BLaER1 (cell line): ENCODE results near the gene TBC1D22A.

ENCODE experiments used
- H3K27ac ChIP-seq: shearing (Covaris generic); formaldehyde crosslinking; 2 replicates; pipeline ENCODE4 v1.8.1; 2022
- H3K27me3 ChIP-seq: shearing (Covaris generic); formaldehyde crosslinking; 2 replicates; pipeline ENCODE4 v1.8.1; 2022
- H3K36me3 ChIP-seq: shearing (Covaris generic); formaldehyde crosslinking; 2 replicates; pipeline ENCODE4 v1.8.1; 2022
- H3K4me1 ChIP-seq: shearing (Covaris generic); formaldehyde crosslinking; 2 replicates; pipeline ENCODE4 v1.8.1; 2022
- H3K4me2 ChIP-seq: shearing (Covaris generic); formaldehyde crosslinking; 2 replicates; pipeline ENCODE4 v1.8.1; 2022
- H3K4me3 ChIP-seq: shearing (Covaris generic); formaldehyde crosslinking; 2 replicates; pipeline ENCODE4 v1.8.1; 2022
- H3K9ac ChIP-seq: shearing (Covaris generic); formaldehyde crosslinking; 2 replicates; pipeline ENCODE4 v1.8.1; 2022
- H3K9me3 ChIP-seq: shearing (Covaris generic); formaldehyde crosslinking; 2 replicates; pipeline ENCODE4 v1.8.1; 2022
- H4K20me1 ChIP-seq: shearing (Covaris generic); formaldehyde crosslinking; 2 replicates; pipeline ENCODE4 v1.8.1; 2022
- Cebpa-rat ChIP-seq: shearing (Covaris generic); IDR thresholded peaks from 2 replicates; pipeline ENCODE4 v1.8.1; 2022

The TBC1D22A gene

DNA sequence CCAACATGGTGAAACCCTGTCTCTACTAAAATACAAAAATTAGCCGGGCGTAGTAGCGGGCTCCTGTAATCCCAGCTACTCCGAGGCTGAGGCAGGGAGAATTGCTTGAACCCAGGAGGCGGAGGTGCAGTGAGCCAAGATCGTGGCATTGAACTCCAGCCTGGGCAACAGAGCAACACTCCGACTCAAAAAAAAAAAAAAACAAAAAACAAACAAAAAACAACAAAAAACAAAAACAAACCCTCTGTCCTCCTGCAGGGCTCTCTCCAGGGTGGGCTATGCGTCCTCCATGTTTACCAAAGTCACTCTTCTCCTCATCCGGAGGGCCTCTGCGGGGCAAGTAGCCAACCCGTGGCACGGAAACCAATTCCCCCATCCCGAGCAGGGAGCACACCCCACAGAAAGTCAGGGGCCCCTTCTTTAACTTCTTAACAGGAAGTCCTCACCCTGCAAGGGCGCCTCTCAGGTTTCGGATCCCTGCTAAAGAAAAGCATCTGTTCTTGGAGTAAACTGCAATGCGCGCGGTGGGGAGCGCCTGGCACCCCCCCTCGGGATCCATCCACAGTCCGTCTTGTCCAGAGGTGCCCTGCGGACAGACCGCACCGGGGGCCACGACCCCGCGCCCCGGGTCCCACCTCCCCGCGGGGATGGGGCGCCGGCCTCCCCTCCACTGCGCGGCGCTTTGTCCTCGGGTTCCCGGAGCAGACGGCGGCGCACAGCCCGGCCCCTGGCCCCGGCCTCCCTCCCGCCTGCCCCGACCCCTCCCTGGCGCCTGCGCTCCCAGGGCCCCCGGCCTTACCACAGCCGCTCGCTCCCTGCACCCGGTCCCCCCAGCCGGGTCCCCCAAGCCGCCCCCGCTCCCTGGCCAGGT lies 25.1 kb upstream of the TBC1D22A start:
- Histone ChIP-seq H3K27ac (peak overlapping the region; percentile 95), H3K4me3 (peak overlapping the region; percentile 82), H3K27me3 (no peaks in the 10 kb centered on the region), H4K20me1 (peaks cover 50% of the 10 kb centered on the region), H3K36me3 (no peaks in the 10 kb centered on the region), H3K9ac (peak overlapping the region; percentile 90), H3K4me1 (peaks cover 75% of the 10 kb centered on the region), H3K9me3 (no peaks in the 10 kb centered on the region), H3K4me2 (peak overlapping the region; percentile 98)
- no peak for TF ChIP-seq Cebpa-rat

DNA sequence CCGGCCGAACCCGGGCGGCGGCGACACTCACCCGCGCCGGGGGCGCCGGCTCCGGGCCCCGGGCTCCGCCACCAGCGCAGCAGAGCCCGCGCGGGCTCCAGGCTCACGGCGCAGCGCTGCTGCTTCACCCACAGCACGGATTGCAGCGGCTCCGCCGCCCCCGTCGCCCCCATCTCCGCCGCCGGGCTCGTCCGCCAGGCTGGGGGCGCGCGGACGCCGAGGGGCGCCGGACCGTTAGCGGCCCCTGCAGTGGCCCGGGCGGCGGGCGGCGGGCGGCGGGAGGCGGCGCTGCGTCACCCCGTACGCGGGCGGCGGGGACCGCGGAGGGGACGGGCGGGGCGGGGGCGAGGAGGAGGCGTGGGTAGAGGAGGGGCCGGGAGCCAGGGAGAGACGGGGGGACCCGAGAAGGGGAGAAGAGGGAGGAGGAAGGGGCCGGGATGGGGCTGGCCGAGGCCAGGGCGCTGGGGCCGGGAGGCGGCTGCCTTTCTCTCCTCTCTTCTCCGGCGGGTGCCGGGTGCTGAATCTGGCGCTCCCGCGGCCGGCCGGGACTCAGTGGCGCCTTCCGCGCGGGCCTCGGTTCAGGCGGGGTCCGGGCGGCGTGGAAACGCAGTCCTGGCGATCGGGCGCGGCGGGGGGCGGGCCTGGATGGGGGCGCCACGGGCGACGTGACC lies 24.3 kb upstream of the TBC1D22A start, which contains the start of gene CERK:
Gene CERK (minus strand): TSS at position 277 of the 671 bp plus-strand sequence. CDS start 104 bp downstream, at position 173.
- H3K9ac ChIP-seq, result peak within 1 kb of the TSS; percentile 90
- peaks cover 67% of the 10 kb centered on the region for H3K4me1 ChIP-seq
- peak within 1 kb of the TSS; percentile 82 for H3K4me3 ChIP-seq
- no peaks in the 10 kb centered on the region for H3K27me3 ChIP-seq
- H3K36me3 ChIP-seq, result no peaks in the 10 kb centered on the region
- 0 out of 2 replicates have a peak, but pooled peaks cover 4% of the 10 kb centered on the region for H3K9me3 ChIP-seq
- H3K27ac ChIP-seq, result peak within 1 kb of the TSS; percentile 95
- peak within 1 kb of the TSS; percentile 98 for H3K4me2 ChIP-seq
- TF ChIP-seq Cebpa-rat, result no peak
- peaks cover 42% of the 10 kb centered on the region for H4K20me1 ChIP-seq

DNA sequence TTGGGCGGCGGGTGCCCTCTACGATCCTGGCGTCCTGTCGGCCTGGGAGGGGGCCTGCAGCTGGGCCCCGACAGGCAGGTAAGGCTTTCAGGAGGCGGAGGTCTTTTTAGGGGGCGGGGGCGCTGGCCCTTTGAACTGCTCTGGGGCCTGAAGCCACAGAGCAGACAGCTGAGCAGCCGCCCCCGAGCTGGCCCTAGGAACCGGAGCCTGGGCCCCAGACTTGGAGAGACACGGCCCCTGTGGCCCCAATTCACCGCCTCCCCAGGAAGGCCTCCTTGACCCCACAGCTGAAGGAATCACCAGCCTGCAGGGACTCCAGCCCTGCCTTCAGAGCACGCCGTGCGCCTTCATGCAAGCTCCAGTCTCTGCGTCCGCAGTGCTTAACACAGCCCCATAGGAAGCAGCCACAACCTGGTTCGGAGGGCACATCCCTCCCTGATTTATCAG lies 23.8 kb upstream of the TBC1D22A start:
- H3K4me3 ChIP-seq, result peak overlapping the region; percentile 82
- H3K36me3 ChIP-seq, result no peaks in the 10 kb centered on the region
- no peaks in the 10 kb centered on the region for H3K27me3 ChIP-seq
- H4K20me1 ChIP-seq, result peaks cover 36% of the 10 kb centered on the region
- peaks cover 62% of the 10 kb centered on the region for H3K4me1 ChIP-seq
- H3K4me2 ChIP-seq, result peak overlapping the region; percentile 98
- H3K9ac ChIP-seq, result peak overlapping the region; percentile 90
- peak overlapping the region; percentile 95 for H3K27ac ChIP-seq
- TF ChIP-seq Cebpa-rat, result no peak
- H3K9me3 ChIP-seq, result 0 out of 2 replicates have a peak, but pooled peaks cover 9% of the 10 kb centered on the region

DNA sequence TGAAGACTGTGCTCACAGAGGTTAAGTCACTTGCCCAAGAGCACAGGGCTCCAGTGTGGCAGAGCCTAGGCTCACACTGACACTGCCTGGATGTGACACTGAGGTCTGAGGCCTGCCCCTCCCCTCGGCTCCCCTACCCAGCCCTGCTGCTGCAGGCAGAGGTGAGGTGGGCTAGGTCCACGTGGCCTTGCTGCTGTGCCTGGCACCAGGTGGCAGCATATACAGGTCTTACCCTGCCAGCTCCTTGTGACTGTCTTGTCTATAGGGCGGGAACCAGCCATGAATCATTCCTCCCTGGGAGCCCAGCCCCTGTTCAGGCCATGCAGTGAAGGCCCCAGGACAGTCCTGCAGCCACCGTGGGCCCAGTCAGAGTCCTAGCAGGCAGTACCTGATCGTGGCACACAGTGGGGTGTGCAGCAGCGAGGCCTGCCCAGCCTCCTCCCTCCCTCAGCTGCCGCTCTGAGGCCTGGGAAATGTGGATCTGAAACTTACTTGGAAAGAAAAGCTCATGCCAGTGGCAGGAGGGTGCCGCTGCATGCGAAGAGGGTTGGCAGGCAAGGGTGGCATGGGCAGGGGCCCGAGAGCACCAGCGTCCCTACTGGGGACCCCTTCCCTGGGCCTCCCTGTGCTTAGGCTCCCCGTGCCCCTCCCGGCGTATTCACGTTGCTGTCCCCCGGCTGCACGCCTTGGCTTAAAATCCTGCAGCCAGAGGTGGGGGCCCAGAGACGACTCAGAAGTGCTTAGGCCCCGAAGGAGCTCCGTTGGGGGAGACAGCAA lies 23.2 kb upstream of the TBC1D22A start:
- no peaks in the 10 kb centered on the region for H3K27me3 ChIP-seq
- H3K9ac ChIP-seq, result peak overlapping the region; percentile 90
- peaks cover 56% of the 10 kb centered on the region for H3K4me1 ChIP-seq
- 0 out of 2 replicates have a peak, but pooled peaks cover 9% of the 10 kb centered on the region for H3K9me3 ChIP-seq
- no peaks in the 10 kb centered on the region for H3K36me3 ChIP-seq
- H3K27ac ChIP-seq, result peak overlapping the region; percentile 95
- H4K20me1 ChIP-seq, result peaks cover 30% of the 10 kb centered on the region
- no peak for TF ChIP-seq Cebpa-rat
- peak overlapping the region; percentile 82 for H3K4me3 ChIP-seq
- H3K4me2 ChIP-seq, result peak overlapping the region; percentile 98

DNA sequence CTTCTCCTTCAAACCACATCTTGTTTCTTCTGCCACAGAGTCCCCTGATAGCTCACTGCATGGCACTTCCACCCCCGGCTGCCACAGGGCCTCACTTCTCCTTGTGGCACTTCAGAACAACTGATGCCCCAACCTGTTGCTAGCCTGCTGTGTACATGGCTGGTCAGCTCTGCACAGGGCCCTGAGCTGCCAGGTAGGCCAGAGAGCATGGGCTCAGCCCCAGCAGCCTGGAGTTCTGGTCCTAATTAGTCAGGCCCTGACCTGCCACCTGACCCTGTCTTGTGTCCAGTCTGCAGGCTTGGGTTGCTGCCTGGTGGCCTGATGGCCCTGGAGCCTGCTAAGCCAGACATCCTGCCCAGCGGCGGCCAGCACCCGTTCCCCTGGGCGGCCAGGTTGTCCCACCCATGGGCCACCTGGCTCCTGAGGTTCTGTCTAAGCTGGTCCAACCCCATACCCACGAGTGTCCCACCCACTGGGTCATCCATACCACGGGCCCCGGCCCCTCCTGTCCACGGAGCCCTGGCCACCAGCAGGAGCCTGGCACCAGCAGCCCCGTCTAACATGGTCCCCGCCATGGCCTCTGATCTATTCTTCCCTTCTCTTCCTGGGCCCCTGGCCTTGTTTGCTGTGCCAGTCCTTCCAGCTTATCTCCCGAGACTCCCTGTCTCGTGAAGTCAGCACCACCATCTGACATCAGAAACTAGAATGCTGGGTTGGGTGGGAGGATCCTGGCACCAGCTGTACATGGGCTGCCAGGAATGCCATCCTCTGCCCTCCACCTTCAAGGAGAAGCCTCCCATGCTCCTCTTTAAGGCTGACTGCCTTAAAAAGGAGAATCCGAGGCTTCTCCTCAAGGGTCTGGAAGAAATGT lies 21.3 kb upstream of the TBC1D22A start:
- H3K4me3 ChIP-seq, result no peak overlapping the region
- H3K9me3 ChIP-seq, result 0 out of 2 replicates have a peak, but pooled peaks cover 9% of the 10 kb centered on the region
- TF ChIP-seq Cebpa-rat, result no peak
- no peaks in the 10 kb centered on the region for H3K27me3 ChIP-seq
- H3K4me1 ChIP-seq, result peaks cover 37% of the 10 kb centered on the region
- H3K4me2 ChIP-seq, result 0 out of 2 replicates have a peak overlapping the region, but pooled peaks have one; percentile 98
- H3K36me3 ChIP-seq, result no peaks in the 10 kb centered on the region
- no peak overlapping the region for H3K9ac ChIP-seq
- no peak overlapping the region; the same call in 1 of the 2 replicates for H3K27ac ChIP-seq
- peaks cover 12% of the 10 kb centered on the region for H4K20me1 ChIP-seq

DNA sequence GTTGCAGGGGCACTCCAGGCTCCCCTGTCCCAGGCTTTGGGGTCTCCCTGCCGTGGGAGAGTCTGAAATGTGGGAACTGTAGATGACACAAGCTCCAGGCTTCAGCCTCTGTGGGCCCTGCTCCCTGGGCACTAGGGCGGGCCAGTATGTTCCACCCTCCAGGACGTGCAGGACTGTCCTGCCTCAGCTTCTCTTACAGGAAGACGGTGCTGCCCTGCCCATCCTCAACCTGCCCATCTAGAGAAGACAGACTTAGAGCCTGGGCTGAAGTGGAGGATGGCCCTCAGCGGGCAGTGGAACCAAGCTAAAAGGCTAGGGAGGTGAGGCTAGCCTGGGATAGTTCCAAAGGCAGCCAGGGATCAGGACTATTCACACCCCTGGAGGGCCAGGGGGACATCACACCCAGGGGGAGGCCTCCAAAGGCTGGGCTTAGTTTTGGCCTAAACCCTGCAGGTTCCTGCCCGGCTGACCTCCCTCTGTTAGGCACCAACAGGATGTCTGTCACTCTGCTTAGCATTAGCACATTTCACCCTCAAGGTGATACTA lies 20.4 kb upstream of the TBC1D22A start:
- Histone ChIP-seq H3K27me3 (no peaks in the 10 kb centered on the region), H3K9me3 (0 out of 2 replicates have a peak, but pooled peaks cover 9% of the 10 kb centered on the region), H3K36me3 (no peaks in the 10 kb centered on the region), H3K4me3 (no peak overlapping the region), H3K9ac (no peak overlapping the region), H4K20me1 (peaks cover 3% of the 10 kb centered on the region), H3K4me1 (peaks cover 29% of the 10 kb centered on the region), H3K4me2 (no peak overlapping the region), H3K27ac (no peak overlapping the region)
- no peak for TF ChIP-seq Cebpa-rat

DNA sequence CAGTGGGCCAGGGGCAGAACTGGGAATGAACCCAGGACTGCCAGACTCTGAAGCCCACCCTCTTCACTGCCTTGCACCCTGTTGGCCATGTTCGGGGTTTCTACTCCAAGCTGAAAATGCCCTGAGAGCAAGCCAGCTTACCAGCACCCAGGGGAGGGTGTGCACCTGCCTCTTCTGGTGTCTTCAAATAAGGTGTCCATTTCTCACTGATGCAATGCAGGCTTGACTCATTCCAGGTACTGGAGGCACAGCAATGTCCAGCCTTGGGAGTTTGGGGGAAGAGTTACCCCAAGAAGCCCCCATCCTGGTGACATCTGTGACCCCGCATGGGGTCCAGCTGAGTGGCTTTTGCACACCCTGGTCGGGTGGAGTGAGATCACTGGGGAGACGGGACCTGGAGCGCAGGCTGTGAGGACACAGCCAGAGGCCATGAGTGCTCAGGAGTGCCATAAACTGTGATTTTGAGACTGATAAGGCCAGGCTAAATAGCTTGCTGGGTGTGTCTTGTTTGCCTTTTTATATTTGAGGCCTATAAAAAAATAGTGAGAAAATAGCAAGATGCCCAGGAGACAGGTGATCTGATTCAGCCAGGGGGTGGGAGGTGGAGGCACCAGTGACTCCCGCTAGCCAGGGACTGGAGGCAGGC lies 19.8 kb upstream of the TBC1D22A start:
- Histone ChIP-seq H3K27me3 (no peaks in the 10 kb centered on the region), H3K4me3 (no peak overlapping the region), H3K9ac (no peak overlapping the region), H3K27ac (no peak overlapping the region), H3K4me1 (peaks cover 33% of the 10 kb centered on the region), H3K36me3 (no peaks in the 10 kb centered on the region), H4K20me1 (no peaks in the 10 kb centered on the region), H3K9me3 (0 out of 2 replicates have a peak, but pooled peaks cover 9% of the 10 kb centered on the region), H3K4me2 (no peak overlapping the region)
- TF ChIP-seq Cebpa-rat, result no peak

DNA sequence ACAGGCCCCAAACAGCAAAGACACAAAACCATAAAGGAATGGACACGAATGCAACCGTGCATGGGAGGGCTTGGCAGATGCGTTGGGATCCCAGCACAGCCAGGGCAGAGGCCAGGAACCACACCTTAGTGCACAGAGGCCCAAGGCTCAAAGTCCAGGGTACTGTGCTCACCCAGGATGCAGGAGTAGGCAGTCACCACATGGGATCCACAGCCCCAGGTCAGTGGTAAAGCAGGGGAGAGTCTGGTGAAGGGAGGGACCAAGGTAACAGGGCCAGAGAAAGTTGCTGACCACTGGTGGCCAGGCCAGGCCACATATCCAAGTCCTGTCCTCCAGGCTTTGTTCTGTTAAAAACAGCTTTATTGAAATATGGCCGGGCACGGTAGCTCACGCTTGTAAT lies 17.9 kb upstream of the TBC1D22A start:
- Histone ChIP-seq H3K9ac (no peak overlapping the region), H3K36me3 (no peaks in the 10 kb centered on the region), H3K27me3 (no peaks in the 10 kb centered on the region), H3K4me1 (peaks cover 40% of the 10 kb centered on the region), H4K20me1 (no peaks in the 10 kb centered on the region), H3K4me2 (no peak overlapping the region), H3K9me3 (0 out of 2 replicates have a peak, but pooled peaks cover 9% of the 10 kb centered on the region), H3K4me3 (no peak overlapping the region), H3K27ac (no peak overlapping the region)
- no peak for TF ChIP-seq Cebpa-rat
